H9 (cell line): Measurements from ENCODE around the gene EBF4. TPM values are rescaled to one million over a fixed set of nuclear protein-coding genes. Genes with fewer than 3 reads are reported as not detected.

ENCODE experiments used
- DNase-seq: peaks from one replicate; pipeline ENCODE4 v3.0.0-alpha.2; 2017
- H2AFZ ChIP-seq: one replicate; pipeline ENCODE4 v1.6.1; 2013; ENCODE audit warnings: mild to moderate bottlenecking, low read length, control low read depth, moderate library complexity
- H2AK5ac ChIP-seq: 2 replicates; pipeline ENCODE4 v1.6.1; 2013; ENCODE audit warnings: low read length, control low read depth, mixed read lengths; ENCODE audit not compliant: insufficient read length
- H2BK120ac ChIP-seq: one replicate; pipeline ENCODE4 v1.6.1; 2013; ENCODE audit warnings: low read depth, mild to moderate bottlenecking, low read length, control low read depth, inconsistent platforms; ENCODE audit not compliant: poor library complexity, severe bottlenecking
- H2BK12ac ChIP-seq: 2 replicates; pipeline ENCODE4 v1.6.1; 2013; ENCODE audit warnings: low read length, control low read depth, mixed read lengths, low read depth; ENCODE audit not compliant: insufficient read length
- H2BK15ac ChIP-seq: 2 replicates; pipeline ENCODE4 v1.6.1; 2013; ENCODE audit warnings: low read depth, low read length, control low read depth
- H2BK20ac ChIP-seq: one replicate; pipeline ENCODE4 v1.6.1; 2013; ENCODE audit warnings: low read depth, mild to moderate bottlenecking, low read length, control low read depth, inconsistent platforms; ENCODE audit not compliant: poor library complexity, severe bottlenecking
- H2BK5ac ChIP-seq: 2 replicates; pipeline ENCODE4 v1.6.1; 2013; ENCODE audit warnings: low read length, control low read depth, mixed read lengths; ENCODE audit not compliant: insufficient read length
- H3K14ac ChIP-seq: 2 replicates; pipeline ENCODE4 v1.6.1; 2013; ENCODE audit warnings: low read length, control low read depth; ENCODE audit not compliant: insufficient read depth
- H3K18ac ChIP-seq: 2 replicates; pipeline ENCODE4 v1.6.1; 2013; ENCODE audit warnings: low read depth, mild to moderate bottlenecking, mixed read lengths, low read length, control low read depth; ENCODE audit not compliant: insufficient read length
- H3K23ac ChIP-seq: 2 replicates; pipeline ENCODE4 v1.6.1; 2013; ENCODE audit warnings: low read length, control low read depth, mixed read lengths, low read depth; ENCODE audit not compliant: insufficient read length
- H3K23me2 ChIP-seq: 2 replicates; pipeline ENCODE4 v1.6.1; 2013; ENCODE audit warnings: low read depth, mild to moderate bottlenecking, mixed read lengths, low read length, control low read depth; ENCODE audit not compliant: insufficient read length, poor library complexity, severe bottlenecking
- H3K27ac ChIP-seq: 2 replicates; pipeline ENCODE4 v1.5.1; 2013; ENCODE audit warnings: low read length, control low read depth, mixed read lengths, low read depth; ENCODE audit not compliant: insufficient read length
- H3K27me3 ChIP-seq: 2 replicates; pipeline ENCODE4 v1.6.1; 2013; ENCODE audit warnings: low read length, control low read depth, inconsistent platforms; ENCODE audit not compliant: insufficient read depth
- H3K4ac ChIP-seq: 2 replicates; pipeline ENCODE4 v1.6.1; 2013; ENCODE audit warnings: low read depth, mild to moderate bottlenecking, control low read depth, inconsistent platforms, low read length, moderate library complexity
- H3K4me1 ChIP-seq: 2 replicates; pipeline ENCODE4 v1.6.1; 2013; ENCODE audit warnings: low read length, control low read depth, inconsistent platforms; ENCODE audit not compliant: insufficient read depth
- H3K4me2 ChIP-seq: 2 replicates; pipeline ENCODE4 v1.6.1; 2013; ENCODE audit warnings: low read length, control low read depth, mixed read lengths; ENCODE audit not compliant: insufficient read length, insufficient read depth
- H3K56ac ChIP-seq: 2 replicates; pipeline ENCODE4 v1.6.1; 2013; ENCODE audit warnings: low read depth, mild to moderate bottlenecking, mixed read lengths, low read length, control low read depth; ENCODE audit not compliant: insufficient read length
- H3K79me1 ChIP-seq: 2 replicates; pipeline ENCODE4 v1.6.1; 2013; ENCODE audit warnings: low read depth, mild to moderate bottlenecking, moderate library complexity, low read length, control low read depth, inconsistent platforms; ENCODE audit not compliant: insufficient read depth, poor library complexity, severe bottlenecking
- H3K79me2 ChIP-seq: 2 replicates; pipeline ENCODE4 v1.6.1; 2013; ENCODE audit warnings: low read length, control low read depth, inconsistent platforms; ENCODE audit not compliant: insufficient read depth
- H3K9ac ChIP-seq: 2 replicates; pipeline ENCODE4 v1.6.1; 2013; ENCODE audit warnings: low read length, control low read depth, mixed read lengths; ENCODE audit not compliant: insufficient read length; ENCODE audit errors: extremely low read depth
- H3K9me3 ChIP-seq: one replicate; pipeline ENCODE4 v1.6.1; 2013; ENCODE audit warnings: low read depth, low read length, inconsistent platforms; ENCODE audit not compliant: control insufficient read depth
- H3T11ph ChIP-seq: one replicate; pipeline ENCODE4 v1.6.1; 2013; ENCODE audit warnings: mild to moderate bottlenecking, low read length, control low read depth, inconsistent platforms
- H4K20me1 ChIP-seq: one replicate; pipeline ENCODE4 v1.6.1; 2013; ENCODE audit not compliant: control insufficient read depth, insufficient read length, insufficient read depth
- H4K5ac ChIP-seq: 2 replicates; pipeline ENCODE4 v1.6.1; 2013; ENCODE audit warnings: low read depth, mild to moderate bottlenecking, mixed read lengths, low read length, control low read depth; ENCODE audit not compliant: insufficient read length
- H4K8ac ChIP-seq: replicated peaks from 2 replicates; pipeline ENCODE4 v1.6.1; 2013; ENCODE audit warnings: low read length, control low read depth, mixed read lengths, low read depth; ENCODE audit not compliant: insufficient read length
- H4K91ac ChIP-seq: 2 replicates; pipeline ENCODE4 v1.6.1; 2013; ENCODE audit warnings: low read depth, mild to moderate bottlenecking, moderate library complexity, mixed read lengths, low read length, control low read depth; ENCODE audit not compliant: insufficient read length
- H3K27ac Mint-ChIP-seq, 3 experiments: 2 replicates in 2 of 3; 3 replicates in 1 of 3; pipeline ENCODE4 v1.8.0; 2020 to 2021; ENCODE audit warnings: mixed read lengths in 3 of 3, mild to moderate bottlenecking in 1 of 3, moderate library complexity in 1 of 3
- H3K27me3 Mint-ChIP-seq: 2 replicates; pipeline ENCODE4 v1.8.0; 2021; ENCODE audit warnings: low read depth, mild to moderate bottlenecking, moderate library complexity, mixed read lengths
- H3K36me3 Mint-ChIP-seq, 3 experiments: 2 replicates in 2 of 3; 3 replicates in 1 of 3; pipeline ENCODE4 v1.8.0; 2020 to 2021; ENCODE audit warnings: low read depth in 3 of 3, mixed read lengths in 3 of 3; ENCODE audit not compliant: insufficient read depth in 1 of 3
- H3K4me1 Mint-ChIP-seq, 2 experiments: 2 replicates each; pipeline ENCODE4 v1.8.0; 2020; ENCODE audit warnings: mixed read lengths in 2 of 2
- H3K4me3 Mint-ChIP-seq, 2 experiments: 2 replicates in 1 of 2; 3 replicates in 1 of 2; pipeline ENCODE4 v1.8.0; 2020 to 2021; ENCODE audit warnings: mild to moderate bottlenecking in 2 of 2, mixed read lengths in 2 of 2, moderate library complexity in 1 of 2
- H3K9me3 Mint-ChIP-seq, 2 experiments: 2 replicates in 1 of 2; 3 replicates in 1 of 2; pipeline ENCODE4 v1.8.0; 2020; ENCODE audit warnings: mild to moderate bottlenecking in 2 of 2, mixed read lengths in 2 of 2, moderate library complexity in 1 of 2
- WGBS: extraction: QIAGEN DNeasy Blood & Tissue Kit; methylation state at CpG from one replicate; pipeline ENCODE4 v1.1.7; 2013; ENCODE audit warnings: missing lambda C conversion rate, low lambda C conversion rate, mixed read lengths; ENCODE audit not compliant: insufficient read length; ENCODE audit errors: extremely low coverage; 5-methylcytosine and 5-hydroxymethylcytosine counted together
- total RNA-seq: library from RNA; stranded (reverse); gene quantifications from 2 replicates; pipeline ENCODE4 v1.2.1, GENCODE V29; 2021
- TF ChIP-seq, protein P1 (sequence below): fragments of 200-600 bp; sonication (generic); conservative IDR thresholded peaks from 3 replicates; pipeline ENCODE4 v1.8.0; 2021; ENCODE audit warnings: antibody characterized with exemption, mild to moderate bottlenecking

Gene EBF4
- total RNA-seq, 1 experiment from 2014 or later, result 3.9 TPM

DNA sequence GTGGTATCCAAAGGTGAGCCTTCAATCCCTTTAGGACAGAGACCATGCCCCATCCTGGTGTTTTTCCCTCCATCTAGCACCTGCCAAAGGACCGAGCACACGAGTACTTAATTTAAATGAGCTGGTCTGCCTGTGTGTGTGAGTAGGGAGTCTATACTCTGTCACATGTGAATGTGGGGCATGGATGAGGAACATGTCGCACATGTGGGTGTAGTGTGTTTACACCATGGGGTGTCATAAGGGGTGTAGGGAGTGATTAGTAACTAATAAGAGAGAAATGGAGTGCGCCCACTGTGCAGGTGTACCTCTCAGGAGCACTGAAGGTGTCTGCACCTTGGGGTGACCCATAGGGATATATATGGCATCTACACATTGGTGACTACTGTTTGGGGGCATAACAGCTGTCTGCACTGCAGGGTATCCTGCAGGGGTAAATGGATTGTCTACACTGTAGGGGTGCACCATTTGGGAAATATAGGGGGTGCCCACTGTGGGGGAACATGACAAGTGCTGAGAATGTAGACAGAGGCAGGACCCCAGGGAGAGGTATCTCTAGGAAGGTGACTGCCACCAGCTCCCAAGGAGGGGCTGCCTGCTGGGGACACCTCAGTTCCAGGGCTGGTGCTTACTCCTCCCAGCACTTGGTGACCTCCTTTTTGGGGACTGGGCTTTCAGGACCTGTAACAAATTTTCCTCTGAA lies 53.5 kb downstream of the EBF4 start:
- Mint-ChIP-seq H3K27ac (no peak overlapping the region), H3K36me3 (no peaks in the 10 kb centered on the region; a peak in 1 of 7 replicates), H3K4me3 (no peak overlapping the region), H3K4me1 (peaks cover 34 to 41% of the 10 kb centered on the region in 2 experiments), H3K9me3 (no peaks in the 10 kb centered on the region; a peak in 2 of 5 replicates), H3K27me3 (peaks cover 97% of the 10 kb centered on the region)
- Histone ChIP-seq H3K56ac (no peak overlapping the region), H2BK15ac (no peak overlapping the region), H4K5ac (no peak overlapping the region), H3K23ac (no peak overlapping the region), H2BK20ac (no peak overlapping the region), H3K79me2 (no peaks in the 10 kb centered on the region), H3K79me1 (no peaks in the 10 kb centered on the region), H3T11ph (no peak overlapping the region), H3K4me2 (no peak overlapping the region), H4K8ac (no peak overlapping the region), H3K9ac (no peak overlapping the region), H3K14ac (no peak overlapping the region), H2BK5ac (no peak overlapping the region), H3K9me3 (no peaks in the 10 kb centered on the region), H3K27me3 (peaks cover 37% of the 10 kb centered on the region), H3K23me2 (peaks cover 14% of the 10 kb centered on the region), H3K27ac (no peak overlapping the region), H2BK120ac (no peak overlapping the region), H3K4ac (no peak overlapping the region), H3K4me1 (no peaks in the 10 kb centered on the region; the same call in 1 of the 2 replicates), H2BK12ac (no peak overlapping the region), H4K20me1 (no peaks in the 10 kb centered on the region), H2AFZ (no peak overlapping the region), H3K18ac (no peak overlapping the region), H4K91ac (no peak overlapping the region), H2AK5ac (no peak overlapping the region)
- no peak for DNase-seq
- WGBS, result no CpG with 5 or more reads among the region's 4 CpGs
- TF ChIP-seq, protein P1, sequence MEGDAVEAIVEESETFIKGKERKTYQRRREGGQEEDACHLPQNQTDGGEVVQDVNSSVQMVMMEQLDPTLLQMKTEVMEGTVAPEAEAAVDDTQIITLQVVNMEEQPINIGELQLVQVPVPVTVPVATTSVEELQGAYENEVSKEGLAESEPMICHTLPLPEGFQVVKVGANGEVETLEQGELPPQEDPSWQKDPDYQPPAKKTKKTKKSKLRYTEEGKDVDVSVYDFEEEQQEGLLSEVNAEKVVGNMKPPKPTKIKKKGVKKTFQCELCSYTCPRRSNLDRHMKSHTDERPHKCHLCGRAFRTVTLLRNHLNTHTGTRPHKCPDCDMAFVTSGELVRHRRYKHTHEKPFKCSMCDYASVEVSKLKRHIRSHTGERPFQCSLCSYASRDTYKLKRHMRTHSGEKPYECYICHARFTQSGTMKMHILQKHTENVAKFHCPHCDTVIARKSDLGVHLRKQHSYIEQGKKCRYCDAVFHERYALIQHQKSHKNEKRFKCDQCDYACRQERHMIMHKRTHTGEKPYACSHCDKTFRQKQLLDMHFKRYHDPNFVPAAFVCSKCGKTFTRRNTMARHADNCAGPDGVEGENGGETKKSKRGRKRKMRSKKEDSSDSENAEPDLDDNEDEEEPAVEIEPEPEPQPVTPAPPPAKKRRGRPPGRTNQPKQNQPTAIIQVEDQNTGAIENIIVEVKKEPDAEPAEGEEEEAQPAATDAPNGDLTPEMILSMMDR, result no peak
